GM18868 (cell line): ENCODE data around the gene ZNF462.

Source experiments
- ATAC-seq: cut with Tn5 transposase; IDR thresholded peaks from one replicate; pipeline ENCODE4 v1.9.1; 2021; ENCODE audit warnings: mild to moderate bottlenecking, moderate library complexity; ENCODE audit not compliant: unreplicated experiment

ZNF462 gene

GRCh38 chr9:106921341-106921899 is 58.5 kb downstream of the ZNF462 start:
- no peak for ATAC-seq

GRCh38 chr9:106922026-106922425 is 59.1 kb downstream of the ZNF462 start:
- ATAC-seq, result no peak

GRCh38 chr9:106925392-106925791 is 62.4 kb downstream of the ZNF462 start:
- no peak for ATAC-seq

GRCh38 chr9:106927916-106928315 is 65.0 kb downstream of the ZNF462 start:
- no peak for ATAC-seq

- no peak for ATAC-seq
Observed at GRCh38 chr9:106928350-106928749, 65.4 kb downstream of the ZNF462 start.

GRCh38 chr9:106929471-106930177 is 66.7 kb downstream of the ZNF462 start:
- no peak for ATAC-seq

GRCh38 chr9:106930477-106930876 is 67.5 kb downstream of the ZNF462 start:
- ATAC-seq, result no peak

GRCh38 chr9:106931466-106931865 is 68.5 kb downstream of the ZNF462 start:
- ATAC-seq, result no peak

- ATAC-seq, result no peak
Observed at GRCh38 chr9:106932178-106932577, 69.2 kb downstream of the ZNF462 start.

GRCh38 chr9:106932675-106933074 is 69.7 kb downstream of the ZNF462 start:
- ATAC-seq, result no peak

GRCh38 chr9:106933470-106933869 is 70.5 kb downstream of the ZNF462 start:
- ATAC-seq, result no peak

GRCh38 chr9:106934442-106935238 is 71.7 kb downstream of the ZNF462 start:
- ATAC-seq, result no peak

GRCh38 chr9:106936680-106937079 is 73.7 kb downstream of the ZNF462 start:
- no peak for ATAC-seq

- no peak for ATAC-seq
Observed at GRCh38 chr9:106941916-106942315, 79.0 kb downstream of the ZNF462 start.

GRCh38 chr9:106945727-106946660 is 83.0 kb downstream of the ZNF462 start:
- ATAC-seq, result no peak

GRCh38 chr9:106947106-106947900 is 84.3 kb downstream of the ZNF462 start:
- no peak for ATAC-seq

- ATAC-seq, result no peak
Observed at GRCh38 chr9:106953174-106953573, 90.2 kb downstream of the ZNF462 start.

- no peak for ATAC-seq
Observed at GRCh38 chr9:106954558-106954957, 91.6 kb downstream of the ZNF462 start.

- no peak for ATAC-seq
Observed at GRCh38 chr9:106954974-106955850, 92.2 kb downstream of the ZNF462 start.
